ENCODE data around the gene POLR1H.

DNA sequence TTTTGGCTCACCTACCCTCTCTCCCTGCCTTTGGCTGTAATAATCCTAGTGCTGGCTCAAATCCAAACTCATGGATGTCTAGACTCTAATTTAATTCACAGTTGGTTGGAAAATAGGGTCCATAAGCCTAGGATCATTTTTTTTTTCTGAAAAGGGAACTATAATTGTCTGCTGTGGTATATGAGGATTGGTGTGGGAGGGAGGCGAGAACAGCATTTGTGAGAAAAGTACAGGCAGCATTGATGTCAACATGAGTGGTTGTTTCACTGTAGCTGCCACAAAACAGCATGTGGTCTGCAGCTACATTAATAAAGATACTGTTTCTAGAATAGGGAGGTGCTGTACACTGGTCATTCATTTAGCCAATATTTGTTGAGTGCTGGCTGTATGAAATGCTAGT lies 18.6 kb upstream of the POLR1H start:
- TF ChIP-seq CTCF (IDR thresholded peaks at IDR 0.05; ENCODE audit: low read depth, low read length) (no peak), POLR2A (IDR thresholded peaks at IDR 0.05; ENCODE audit: extremely low read depth, insufficient read length) (no peak), MAX (IDR thresholded peaks at IDR 0.05; ENCODE audit: low read depth, low read length) (no peak), MYC (IDR thresholded peaks at IDR 0.05; ENCODE audit: low read depth, low read length) (no peak)

All from NB4 (cell line).